ENCODE data around the gene ERAP2.

Gene ERAP2

DNA sequence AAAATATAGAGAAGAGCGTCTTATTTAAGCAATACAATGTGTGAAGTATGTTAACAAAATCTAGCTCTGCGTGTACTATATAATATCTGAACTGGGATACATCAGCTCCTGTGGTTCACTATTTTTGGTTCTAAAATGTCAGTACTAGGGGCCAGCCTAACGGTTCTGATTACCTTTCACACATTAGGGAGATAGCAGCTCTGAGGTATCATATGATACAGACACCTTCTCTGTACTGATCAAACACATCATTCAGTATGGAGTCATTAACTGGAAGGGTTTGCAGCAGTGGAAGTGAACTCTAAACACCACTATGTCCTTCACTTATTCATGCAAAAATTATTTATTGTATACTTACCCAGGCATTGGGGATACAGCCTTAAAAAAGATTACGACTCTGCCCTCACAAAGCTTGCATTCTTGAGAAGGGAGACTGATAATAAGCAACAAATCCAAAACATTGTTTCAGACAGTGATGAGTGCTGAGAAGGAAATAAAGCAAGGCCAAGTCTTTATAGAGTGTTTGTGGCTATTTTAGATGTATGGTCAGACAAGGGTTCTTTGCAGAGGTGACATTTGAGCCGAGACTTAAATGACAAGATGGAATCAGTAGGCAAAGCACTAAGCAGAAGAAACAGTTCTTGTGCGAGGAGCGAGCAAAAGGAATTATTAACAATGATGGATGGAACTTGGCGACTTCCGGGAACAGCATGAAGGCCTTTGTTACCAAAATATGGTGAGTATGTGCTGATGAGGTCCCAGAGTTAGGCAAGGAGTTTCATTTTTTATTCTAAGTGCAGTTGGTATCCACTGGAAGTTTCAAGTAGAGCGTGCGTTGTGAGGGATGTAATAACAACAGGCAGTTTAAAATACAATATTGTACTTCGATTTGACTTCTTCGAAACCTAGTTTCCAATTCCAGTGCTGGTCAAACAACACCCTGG is 57.7 kb downstream of the ERAP2 start:
- DNase-seq = no peak

DNA sequence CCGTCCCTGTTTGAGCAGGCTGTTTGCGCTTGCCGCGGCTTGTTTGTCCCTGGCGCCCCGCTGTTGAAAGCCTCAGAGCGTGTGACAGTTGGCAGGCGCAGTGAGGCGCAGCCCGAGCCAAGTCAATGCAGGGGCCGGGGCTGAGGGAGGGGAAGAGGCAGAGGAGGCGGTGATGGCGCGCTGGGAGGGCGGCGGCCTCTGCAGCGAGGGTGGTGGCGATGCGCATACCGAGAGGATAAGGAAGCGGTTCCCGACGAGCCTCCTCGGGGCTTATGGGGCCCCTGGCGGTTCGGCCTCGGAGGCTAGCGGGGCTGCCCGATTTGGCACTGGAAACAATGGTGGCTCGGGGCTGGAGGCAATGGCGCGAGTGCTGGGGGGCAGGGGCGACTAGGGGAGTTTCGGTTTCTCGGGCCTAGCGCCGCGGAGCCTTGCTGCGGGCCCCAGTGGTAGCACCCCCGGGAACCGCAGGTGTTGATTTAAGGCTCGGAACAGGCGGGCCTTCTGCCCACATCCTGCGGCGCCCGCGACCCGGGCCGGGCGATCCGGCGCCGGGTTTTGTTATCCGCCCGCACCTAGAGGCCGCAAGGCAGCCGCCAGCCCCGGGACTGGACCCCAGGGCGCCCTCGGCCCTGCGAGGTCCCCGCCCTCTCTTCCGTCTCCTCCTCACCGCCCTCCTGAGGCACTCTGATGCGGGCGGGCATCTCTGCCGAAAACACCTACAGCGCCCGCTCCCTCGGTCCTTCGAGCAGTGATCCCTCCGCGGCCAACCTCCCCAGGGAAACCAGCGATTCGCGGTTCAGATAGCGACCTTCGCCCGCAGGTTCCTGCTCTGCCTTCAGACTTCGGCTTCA is 58.6 kb downstream of the ERAP2 start:
- peak; percentile 96 for DNase-seq

DNA sequence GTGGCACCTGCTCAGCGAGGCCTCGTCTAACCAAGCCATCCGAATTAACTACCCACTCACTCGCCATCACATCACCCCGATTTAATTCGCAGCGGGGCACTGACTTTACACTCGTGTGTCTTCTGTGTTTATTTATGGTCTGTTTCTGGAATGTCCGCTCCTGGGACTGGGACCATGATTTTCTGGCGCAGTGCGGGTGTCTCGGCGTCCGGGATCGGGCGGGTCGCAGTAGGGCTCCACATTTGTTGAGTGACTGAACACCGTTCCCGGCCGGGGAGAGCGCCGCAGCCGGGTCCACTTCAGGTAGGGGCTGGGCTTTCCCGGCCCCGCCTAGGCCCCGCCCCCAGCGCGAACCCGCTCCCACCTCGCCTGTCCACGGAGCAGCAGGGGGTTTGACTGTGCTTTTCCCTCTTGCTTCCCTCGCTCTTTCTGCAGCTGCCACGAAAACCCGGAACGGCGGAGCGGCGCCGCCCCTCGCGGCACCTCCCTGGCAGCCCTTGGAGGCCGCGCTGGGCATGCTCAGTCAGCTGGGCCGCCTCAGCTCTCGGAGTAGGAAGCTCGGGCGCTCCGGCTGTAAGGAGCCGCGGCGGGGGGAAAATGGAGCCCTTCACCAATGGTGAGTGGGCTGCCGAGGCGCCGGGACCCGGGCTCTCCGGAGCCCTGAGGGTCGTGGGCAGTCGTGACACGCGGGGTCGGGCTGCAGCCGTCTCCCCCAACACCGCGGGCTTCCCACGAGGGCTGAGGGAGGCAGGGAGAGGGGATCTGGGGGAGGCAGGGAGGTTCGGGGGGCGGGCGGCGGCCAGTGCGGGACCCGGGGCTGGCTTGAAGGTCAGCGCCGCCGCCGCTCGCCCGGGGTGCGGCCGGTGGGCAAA is 59.5 kb downstream of the ERAP2 start, which contains the start of gene LNPEP:
Gene LNPEP, plus strand, starts transcription at position 522 of the 872 bp plus-strand sequence. Its CDS starts 76 bp downstream, at position 598.
- peak; percentile 98 for DNase-seq

DNA sequence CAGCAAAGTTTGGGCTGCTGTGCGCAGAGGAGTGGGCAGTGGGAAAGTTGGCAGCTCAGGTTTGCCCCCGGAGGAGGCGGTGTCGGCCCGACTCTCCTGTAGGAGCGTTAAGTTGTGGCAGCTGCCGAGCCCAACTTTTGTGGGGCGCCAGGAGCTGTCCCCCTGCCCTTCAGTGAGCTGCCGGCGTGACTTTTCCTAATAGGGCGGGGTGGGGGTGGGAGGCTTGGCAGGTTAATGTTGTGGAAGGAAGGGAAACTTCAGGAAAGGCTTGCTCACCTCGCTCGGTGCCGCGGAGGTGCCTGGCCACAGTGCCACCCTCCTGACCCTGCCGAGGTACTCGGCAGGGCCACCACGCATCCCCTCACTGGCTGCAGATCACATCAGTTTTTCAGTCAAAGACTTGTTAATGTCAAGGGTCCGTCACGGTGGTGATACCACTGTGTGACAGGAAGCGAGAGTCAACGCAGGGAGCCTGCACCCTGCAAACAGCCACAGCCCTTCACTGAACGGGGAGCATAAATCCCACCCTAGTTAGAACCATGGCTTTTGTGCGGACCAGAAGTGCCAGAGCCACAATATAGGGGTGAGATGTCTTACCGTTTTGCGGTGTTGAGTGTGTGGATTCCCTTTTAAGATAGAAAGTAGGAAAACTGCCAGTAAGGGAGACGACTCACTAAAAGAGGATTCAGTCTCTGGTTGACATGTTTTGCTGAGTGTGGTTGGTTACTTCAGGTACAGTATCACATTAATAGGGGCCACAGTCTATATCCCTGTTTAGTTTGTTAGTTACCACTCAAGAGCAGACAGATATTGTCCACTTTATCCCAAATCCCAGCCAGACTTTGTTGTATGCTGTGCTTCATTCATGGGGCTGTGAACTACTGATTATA is 60.4 kb downstream of the ERAP2 start:
- peak; percentile 37 for DNase-seq

DNA sequence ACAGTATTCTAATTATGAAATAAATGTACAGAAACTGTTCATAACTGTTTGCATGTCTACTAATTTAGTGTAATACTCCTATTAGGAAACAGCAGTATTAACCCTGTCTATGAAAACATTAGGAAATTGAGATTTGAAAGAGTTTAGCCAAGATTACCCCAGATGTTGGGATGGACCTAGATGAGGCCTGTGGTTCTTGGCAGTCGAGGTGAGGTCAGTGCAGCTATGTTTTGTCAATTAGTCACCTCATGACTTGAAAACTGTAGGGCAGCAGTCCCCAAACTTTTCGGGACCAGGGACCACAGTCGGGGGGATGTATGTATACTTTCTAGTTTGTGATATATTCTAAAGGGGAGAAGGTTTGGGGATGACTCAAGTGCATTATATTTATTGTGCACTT is 64.3 kb downstream of the ERAP2 start:
- DNase-seq = peak; percentile 37

DNA sequence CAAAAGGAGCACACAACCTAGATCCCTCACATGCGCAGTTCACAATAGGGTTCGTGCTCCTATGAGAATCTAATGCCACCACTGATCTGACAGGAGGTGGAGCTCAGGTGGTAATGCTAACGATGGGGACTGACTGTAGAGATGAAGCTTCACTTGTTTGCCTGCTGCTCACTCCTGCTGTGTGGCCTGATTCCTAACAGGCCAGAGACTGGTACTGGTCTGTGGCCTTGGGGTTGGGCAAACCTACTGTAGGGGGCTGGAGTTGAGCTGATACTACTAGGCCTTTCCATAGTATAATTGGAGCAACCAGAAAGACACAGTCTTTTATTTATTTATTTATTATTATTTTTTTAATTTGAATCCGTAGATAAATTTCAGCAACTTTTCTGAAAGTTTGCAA is 64.8 kb downstream of the ERAP2 start:
- DNase-seq = no peak

DNA sequence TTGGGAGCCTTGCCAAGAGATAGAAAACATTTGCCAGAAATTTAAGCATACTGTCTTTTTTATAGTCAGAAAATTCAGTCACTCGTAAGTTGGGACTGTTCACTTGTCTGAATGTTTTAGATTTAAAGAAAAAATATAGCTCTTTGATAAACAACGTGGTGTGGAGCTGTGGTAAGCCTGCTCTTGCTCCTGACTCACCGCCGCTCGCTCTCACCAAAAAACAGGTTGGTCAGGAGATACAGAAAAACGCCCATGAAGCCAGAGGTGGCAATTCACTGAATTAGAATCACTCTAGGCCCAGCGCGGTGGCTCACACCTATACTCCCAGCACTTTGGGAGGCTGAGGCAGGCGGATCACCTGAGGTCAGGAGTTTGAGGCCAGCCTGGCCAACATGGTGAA is 65.8 kb downstream of the ERAP2 start:
- no peak for DNase-seq

DNA sequence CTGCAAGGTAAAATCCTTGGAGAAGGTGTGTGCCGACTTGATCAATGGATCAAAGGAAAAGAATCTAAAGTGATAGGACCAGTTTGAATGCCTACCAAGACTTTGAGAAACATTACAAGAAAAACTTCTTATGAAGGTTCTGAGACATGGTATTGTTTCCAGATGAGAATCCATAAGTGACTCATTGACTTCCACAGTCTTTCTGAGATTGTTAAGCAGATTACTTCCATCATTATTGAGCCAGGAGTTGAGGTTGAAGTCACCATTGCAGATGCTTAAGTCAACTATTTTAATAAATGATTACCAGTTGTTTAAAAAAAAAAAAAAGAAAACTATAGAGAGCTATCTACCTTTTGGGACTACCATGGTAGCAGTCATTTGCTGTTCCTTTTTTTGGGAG is 66.6 kb downstream of the ERAP2 start:
- peak; percentile 57 for DNase-seq

DNA sequence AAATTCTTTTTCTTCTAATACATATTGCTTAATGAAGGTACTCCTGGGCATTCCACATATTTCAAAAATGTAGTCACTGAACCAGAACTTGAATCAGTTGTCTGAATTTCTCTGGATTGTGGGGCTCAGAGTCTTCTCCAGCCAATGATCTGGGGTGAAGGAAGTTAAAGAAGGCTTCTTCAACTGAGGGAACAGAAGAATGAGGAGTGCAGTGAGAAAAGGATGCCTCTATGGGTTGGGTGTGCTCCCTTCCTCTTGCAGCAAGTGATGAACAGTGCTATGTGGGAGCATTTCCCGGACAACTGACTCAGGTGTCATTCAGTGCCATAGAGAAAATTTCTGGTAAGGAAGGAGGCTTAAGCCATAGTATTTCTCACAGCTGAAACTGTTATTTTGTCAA is 67.5 kb downstream of the ERAP2 start:
- peak; percentile 31 for DNase-seq

DNA sequence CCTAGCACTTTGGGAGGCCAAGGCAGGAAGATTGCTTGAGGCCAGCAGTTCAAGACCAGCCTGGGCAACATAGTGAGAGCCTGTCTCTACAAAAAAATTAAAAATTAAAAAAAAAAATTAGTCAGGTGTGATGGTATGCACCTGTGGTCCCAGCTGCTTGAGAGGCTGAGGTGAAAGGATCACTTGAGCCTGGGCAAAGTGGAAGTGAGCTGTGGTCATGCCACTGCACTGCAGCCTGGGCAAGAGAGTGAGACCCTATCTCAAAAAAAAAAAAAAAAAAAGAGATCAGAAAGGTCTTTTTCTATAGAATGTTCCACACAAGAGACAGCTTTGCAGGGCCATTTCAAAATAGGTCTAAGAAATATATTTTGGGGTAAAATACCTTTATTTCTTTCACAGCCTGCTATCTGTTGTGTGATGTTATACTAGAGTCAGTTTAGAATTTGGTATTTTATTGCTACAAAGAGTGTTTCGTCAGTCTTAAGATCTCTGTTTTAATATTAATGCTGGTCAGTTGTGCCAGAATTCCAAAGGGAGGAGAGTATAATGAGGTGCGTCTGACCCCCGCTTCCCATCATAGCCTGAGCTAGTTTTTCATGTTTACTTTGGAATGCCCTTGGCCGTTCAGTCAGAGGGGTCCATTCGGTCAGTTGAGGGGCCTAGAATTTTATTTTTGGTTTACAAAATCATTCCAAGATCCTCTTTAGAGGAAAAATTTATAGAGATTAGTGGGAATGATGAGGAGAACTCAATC is 69.0 kb downstream of the ERAP2 start:
- DNase-seq = no peak

DNA sequence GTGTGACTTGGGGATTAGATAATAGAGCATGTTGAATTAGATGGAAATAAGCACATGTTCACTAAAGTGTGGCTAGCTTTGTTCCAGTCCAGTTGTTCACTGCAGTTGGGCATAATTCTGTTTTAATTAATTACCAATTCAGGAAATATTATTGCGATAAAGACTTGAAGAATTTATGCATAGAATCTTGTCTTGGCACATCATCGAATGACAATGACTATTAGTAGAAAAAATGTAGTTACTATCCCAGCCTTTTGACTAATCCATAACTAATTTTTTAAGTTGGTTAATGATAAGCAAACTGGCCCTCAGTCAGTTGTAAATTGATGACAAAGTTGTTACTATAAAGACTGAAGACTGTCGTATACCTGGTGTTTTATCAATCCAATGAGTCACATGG is 70.1 kb downstream of the ERAP2 start:
- DNase-seq = peak; percentile 12

DNA sequence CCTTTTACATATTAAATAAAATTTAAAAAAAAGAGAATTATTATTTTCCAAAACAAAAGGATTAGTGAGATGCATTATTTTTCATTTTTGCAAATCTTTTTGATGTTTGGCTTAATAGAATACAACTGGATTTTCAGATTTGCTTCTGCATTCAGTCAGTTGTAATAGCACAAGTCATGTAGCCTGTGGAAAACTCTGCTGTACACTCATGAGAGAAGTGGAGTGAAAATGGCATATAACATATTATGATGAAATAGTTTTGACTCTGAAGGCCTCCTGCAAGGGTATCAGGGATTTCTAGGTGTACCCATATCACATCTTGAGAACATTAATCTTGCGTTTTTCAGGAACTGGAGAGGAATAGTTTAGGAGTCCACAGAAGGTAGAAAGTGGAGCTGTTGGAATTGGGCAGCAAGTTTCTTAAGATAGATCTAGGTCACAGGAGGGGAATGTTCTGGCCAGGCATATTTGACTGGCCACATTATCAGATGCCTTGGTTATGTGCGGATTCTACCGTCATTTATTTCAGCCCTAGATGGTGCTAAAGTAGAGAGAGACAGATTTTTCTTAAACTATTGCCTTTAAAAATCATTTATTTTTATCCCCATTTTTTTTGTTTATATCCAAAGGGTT is 75.9 kb downstream of the ERAP2 start:
- no peak for DNase-seq

DNA sequence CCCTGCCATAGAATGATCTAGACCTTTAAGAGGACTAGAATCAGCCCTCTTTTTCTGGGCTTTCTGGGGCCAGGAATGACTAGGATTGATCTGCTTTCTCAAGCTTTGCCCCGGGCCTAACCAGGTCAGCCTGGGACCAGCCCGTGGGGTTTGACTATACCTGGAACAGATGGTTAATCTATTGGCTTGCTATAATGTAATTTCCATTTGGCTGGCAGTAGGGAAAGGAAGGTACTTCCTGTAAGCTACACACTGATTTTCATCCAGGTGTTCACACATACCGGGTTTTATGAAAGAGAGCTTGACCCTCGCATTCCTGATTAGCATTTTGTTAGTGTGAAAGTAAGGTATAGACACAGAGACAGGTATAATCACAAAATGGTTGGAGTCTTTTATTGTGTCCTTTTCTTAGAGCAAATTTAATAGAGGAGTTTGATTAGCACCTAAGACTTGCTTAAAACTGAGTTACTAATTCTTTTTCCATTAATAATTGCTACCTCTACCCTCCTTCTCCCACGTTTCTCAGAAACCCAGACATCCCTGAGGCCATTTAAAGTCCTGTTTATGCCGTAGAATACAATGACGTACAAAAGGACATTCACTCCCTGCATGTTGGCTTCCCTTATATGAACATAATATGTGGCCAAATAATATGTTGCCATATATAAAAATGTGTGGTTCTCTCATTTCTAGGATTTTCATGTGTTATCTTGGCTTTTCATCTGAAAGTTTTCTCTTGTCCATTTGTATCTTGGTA is 76.9 kb downstream of the ERAP2 start:
- DNase-seq = no peak

DNA sequence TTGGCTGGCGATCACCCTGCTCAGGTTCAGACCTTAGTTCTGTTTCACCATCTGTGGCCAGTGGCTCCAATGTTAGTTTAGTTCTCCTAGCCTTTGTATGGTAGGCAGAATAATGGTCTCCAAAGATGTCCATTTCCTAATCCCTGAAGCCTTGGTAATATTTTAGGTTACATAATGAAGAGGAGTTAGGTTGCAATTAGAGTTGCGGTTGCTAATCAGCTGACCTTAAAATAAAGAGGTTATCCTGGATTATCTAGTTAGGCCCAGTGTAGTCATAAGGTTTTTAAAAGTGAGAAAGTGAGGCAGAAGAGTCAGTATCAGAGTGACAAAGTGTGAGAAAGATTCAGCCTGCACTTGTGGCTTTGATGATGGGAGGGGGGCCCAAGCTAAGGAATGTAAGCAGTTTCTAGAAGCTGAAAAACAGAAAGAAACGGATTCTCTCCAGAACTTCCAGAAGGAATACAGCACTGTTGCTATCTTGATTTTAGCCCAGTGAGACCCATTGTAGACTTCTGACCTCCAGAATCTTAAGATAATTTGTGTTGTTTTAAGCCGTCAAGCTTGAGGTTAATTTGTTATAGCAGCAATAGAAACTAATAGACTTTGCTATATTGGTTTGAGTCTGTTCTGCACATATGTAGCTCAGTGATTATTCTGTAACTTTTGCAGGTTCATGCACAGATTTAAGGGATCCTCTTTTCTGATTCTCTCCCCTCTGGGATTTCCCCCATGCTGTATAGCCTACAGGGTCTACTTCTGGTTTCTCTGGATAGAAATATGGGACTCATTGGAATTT is 81.2 kb downstream of the ERAP2 start:
- DNase-seq = no peak

DNA sequence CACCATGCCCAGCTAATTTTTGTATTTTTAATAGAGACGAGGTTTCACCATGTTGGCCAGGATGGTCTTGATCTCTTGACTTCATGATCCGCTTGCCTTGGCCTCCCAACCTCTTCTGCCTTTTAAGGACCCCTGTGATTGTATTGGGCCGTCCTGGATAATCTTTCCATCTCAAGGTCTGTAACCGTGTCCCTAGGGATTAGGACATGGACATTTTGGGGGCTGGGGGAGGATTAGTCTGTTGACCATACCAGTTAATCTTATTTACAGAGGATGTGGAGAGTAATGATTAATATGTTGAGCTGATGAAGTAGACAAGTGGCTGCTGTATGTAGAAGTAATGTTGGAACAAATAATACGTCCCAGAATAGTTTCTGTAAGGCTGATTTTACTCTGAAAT is 82.7 kb downstream of the ERAP2 start:
- no peak for DNase-seq

DNA sequence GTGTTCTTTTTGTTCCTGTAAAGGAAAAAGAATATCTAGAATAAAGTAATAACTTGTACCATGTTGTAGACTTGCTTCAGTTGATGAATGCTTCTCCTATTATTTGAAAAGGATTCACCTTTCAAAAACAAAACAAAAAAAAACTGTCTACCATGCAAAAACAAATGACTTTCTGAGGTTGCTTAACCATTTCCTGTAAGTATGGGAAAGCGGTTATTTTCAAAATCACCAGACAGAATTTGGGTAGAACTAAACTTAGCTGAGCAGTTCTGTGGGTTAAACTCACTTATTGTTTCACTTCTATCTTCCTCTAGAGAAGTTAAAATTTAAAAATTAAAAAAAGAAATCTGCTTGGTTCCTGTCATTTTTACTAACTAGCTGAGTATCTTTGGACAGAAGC is 84.8 kb downstream of the ERAP2 start:
- no peak for DNase-seq

DNA sequence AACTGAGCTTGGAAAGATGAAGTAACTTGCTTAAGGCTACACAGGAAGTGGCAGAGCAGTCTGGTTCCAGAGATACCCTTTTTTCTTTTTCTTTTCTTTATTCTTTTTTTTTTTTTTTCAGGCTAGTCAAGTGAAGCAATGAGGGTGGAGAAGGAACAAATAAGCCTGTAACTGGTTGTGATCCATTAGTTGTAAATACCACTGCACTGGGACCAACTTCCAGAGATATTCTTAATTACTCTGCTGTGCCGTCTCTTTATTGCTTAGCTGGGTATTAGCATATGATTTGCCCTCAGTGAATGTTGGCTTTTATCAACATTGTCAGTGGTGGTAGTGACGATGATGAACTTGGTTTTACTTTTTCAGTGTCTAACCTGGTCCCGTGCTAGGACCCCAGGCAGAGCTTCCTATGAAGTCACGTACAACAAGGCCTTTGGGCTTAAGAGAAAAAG is 86.3 kb downstream of the ERAP2 start:
- no peak for DNase-seq

DNA sequence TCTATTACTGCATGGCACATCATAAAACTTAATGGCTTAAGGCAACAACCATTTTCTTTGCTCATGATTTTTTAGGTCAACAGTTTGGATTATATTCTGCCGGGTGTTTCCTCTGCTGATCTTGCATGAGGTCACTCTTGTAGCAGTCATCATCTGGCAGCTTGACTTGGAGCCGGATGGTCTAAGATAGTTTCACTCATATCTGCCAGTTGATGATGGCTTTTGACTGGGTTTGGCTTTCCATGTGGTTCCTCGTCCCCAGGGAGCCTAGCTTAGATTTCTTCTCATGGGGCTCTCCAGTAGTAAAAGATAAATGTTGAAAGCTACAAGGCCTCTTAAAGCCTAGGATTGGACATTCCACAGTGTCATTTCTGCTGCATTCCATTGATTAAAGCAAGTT is 87.0 kb downstream of the ERAP2 start:
- peak; percentile 73 for DNase-seq

DNA sequence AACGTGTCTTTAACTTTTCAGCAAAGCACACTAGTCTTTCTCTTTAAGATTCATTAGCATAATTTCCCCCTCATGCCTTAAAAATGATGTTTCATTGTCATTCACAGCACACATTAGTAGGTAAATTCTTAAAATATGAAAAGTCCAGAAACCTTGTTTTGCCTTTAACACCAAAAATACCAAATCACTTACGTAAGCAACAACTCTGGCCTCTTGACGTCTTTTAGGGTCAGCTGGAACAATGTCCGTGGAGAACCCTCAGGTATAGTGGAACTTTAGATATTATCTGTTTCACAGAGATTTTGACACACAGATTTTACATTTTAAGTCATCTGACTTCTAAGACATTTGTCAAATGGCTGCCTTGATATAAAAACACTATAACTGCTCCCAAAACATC is 90.5 kb downstream of the ERAP2 start:
- no peak for DNase-seq
